ENCODE results near the gene SPOCK3.

- TF ChIP-seq YY1 (IDR thresholded peaks at IDR 0.05; ENCODE audit: insufficient read depth, insufficient read length) (no peak), ZNF274 (IDR thresholded peaks at IDR 0.05; ENCODE audit: low read depth, low read length) (no peak)
Measured at GRCh38 chr4:166737430-166737829, 496.9 kb downstream of the SPOCK3 start.

Data from NT2/D1 (cell line).